NCI-H2029 (cell line): ENCODE results near the gene HOXB7.

Experiments used
- DNase-seq: peaks from one replicate; lab custom pipeline; 2025; lab: John Stamatoyannopoulos, UW

Gene HOXB7

DNA sequence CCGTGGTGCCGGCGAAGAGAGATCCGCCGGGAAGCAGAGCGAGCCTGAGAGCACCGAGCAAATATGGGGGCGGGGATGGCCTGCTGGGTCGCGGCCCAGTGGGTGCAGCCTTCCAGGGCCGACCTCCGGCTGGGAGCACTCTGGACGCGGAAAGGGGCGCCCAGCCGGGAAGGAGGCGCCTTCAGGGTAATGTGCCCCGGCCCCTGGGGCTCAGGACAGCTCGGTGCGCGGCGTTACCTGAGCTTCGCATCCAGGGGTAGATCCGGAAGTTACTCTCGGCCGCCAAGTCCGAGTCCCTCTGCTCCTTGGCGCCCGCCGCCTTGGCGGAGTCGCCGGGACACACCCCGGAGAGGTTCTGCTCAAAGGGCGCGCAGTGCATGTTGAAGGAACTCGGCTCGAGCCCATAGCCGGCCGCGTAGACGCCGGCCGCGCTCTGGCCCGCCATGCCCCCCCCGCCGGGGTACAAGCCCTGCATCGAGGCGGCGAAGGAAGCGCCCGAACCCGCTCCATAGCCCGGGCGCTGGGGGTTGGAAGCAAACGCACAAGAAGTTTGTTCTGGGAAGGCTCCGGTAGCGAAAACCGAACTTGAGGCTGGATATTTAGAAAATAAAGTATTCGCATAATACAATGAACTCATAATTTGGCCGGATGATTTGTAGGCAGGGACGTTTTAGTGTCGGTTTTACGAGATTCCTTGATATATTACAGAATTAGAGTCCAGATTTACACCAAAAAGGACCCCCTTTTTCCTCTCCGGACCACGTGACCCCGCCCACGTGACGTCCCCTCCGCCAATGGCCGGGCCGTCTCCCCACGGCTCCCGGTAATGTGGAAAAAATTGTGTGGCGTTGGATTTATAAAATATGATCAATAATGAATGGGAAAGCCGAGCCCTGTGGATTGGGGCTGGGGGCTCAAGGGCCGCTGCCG, at the start of gene HOXB7:
Gene HOXB7 (minus strand): TSS at position 736 of the 930 bp plus-strand sequence. CDS start 99 bp downstream, at position 637.
- peak; percentile 61 for DNase-seq

DNA sequence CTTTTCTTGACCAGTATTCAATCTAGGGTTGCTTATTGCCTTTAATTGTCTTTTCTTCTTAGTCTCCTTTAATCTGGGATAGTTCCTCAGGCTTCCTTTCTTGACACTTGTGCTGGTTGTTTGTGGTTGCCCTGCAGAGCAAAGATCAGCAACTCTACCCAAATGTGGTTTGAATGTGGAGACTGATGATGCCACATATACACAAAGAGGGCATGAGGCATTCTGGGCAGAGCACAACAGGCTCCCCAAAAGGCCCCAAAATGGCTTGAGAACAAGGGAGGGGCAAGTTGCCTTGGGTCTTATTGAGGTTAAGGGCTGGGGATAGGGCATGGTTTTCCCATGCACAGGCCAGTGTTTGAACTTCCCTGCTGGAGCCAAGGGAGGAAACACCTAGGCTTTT, 45.1 kb upstream of the HOXB7 start:
- DNase-seq = no peak

DNA sequence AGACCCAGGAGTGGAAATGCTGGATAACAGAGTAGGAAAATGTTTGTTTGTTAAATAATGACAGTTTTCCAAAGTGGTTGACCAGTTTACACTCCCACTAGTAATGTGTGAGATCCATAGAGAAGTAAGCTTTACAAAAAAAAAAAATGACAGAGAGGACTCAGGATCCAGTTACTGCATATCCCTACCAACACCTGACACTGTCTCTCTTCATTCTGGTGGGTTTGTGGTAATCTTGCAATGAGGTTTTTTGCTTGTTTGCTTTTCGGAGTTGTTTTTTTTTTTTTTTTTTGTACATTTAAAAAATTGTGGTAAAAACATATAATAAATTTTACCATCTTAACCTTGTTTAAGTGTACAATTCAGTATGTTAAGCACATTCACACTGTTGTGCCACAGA, 38.9 kb upstream of the HOXB7 start:
- DNase-seq = no peak

DNA sequence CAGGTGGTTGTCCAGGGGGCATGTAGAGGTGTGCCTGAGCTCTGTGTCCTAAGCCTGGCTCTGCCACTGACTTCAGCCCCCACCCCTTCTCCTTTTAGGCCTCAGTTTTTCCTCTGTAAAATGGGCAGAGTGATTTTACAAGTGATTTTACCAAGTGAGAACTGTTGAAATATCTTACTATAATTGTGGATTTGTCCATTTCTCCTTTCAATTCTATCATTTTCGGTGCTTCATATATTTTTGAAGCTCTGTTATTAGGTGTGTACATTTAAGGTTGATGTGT, 37.1 kb upstream of the HOXB7 start:
- no peak for DNase-seq

DNA sequence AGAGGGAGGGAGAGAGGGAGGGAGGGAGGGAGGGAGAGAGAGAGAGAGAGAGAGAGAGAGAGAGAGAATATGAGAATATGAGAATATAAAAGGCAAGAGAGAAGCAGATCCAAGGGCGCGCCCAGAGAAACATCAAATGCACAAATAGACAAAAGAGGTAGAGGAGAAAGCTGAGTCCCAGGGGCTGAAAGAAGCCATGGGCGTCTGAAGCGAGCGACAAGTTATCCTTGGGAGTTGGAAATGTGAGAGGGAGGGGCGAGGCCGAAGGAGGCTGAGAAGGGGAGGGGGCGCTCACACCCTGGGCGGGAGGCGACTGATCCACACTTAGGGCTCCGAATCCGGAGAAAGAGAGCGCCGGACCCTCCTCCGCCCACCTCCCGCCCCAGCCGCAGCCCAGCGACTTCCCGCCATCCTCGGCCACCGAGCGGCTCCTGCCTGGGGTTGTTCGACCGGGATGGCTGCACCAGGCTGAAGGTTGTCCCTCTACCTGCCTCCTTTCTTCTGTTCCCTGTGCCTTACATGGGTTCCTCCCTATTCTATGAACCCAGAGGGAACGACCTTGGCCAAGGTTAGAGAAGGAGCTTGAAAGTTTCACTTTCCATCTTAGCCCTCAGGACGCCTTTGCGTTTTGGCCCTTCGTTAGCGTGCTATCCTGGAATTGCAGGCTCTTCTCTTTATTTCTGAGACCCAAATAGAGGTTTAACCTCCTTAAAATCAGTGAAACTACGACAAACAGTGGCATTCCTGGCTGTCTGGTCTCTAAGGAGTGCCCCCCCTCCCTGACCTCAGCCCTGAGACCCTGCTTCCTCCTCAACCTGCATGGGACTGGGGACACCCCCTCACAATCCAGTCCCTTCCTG, 36.5 kb upstream of the HOXB7 start:
- DNase-seq = no peak

DNA sequence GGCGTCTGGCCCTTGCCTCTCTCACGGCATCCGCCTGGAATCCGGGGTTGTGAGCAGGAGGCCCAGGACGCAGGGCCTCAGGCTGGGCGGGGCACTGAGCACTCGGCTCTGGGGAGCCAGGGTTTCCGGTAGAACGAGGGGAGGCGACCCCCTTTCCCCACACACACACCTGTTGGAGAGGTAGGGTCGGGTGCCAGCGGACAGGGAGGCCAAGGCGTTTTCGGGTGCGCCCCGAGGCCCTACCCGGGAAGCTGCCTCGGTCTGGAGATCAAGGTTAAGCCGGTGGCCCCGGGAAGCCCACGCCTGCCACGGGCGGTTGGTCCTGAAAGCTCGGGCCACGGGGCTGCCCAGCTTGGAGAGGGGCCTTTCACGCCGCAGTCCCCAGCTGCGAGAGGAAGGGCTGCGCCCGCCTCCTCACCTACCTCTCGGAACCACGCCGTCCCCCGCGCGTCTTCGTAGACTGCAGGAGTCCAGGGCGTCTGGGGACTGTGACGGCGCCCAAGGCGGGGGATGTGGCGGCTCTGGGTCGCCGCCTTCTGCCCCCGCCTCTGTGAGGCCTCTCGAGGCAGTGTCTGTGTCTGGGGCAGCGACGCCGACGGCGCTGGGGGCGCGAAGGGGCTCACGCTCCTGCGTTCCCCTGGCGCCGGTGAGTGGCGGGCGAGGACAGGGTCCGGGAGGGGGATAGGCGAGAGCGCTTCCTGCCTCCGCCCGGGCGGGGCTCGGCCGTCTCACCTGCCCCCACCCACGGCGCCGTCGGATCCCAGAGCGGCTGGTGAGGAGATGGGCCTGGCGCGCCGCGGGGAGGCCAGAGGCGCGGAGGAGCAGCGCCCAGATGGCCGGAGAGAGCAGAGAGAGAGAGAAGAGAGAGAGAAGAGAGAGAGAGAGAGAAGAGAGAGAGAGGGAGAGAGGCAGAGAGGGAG, 35.6 kb upstream of the HOXB7 start:
- no peak for DNase-seq

DNA sequence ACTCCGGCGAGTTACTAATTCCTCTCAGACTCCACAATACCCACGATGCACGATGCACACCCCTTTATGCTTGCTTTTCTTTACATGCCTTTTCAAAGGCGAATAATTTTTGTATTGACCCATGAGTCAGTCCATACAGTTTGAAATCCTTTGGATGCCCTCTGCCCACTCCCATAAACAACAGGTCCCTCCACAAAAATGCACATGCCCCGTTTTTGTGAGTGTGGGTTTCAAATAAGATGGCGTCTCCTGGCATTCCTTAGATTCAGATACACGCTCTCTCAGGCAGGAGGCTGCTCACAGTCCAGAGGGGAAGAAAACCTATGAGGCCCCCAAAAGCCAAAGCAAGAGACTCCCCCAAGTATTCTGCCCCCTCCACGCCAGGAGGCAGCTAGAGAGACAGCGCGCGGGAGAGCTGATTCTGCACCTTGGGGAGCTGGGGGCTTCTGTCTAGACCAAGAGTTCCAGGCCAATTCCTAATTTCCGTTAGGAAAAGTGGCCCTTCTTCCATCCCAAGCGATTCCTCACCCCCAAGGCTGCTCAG, 34.9 kb upstream of the HOXB7 start:
- DNase-seq = no peak

DNA sequence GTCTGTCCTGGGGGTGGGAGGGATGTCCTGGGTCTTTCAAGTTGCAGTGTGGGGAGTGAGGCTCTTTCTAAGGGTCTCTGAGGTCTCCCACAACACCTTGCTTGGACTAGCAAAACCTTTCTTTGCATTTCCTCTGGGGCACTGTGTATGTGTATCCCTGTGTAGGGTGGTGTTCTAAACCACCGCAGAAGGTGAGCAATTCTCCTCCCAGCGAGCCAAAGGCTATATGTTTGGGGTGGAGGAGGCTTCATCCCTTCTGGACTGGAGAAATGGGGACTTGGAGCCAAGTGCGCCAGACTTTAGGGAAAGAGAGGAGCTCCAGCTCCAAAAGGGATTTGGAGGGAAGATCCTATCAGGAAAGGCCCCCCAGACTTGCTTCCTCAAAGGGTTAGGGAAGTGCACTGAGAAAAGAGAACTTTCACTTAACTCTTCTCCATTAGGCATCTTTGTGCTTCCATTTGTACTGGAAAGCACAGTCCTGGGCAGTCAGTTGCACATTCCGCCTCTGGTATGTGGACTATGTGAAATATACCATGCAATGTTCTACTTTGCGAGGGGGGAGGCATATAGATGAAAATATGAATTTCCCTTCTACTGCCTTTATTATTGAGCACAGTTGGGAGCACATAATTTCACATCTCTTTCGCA, 34.2 kb upstream of the HOXB7 start:
- no peak for DNase-seq

DNA sequence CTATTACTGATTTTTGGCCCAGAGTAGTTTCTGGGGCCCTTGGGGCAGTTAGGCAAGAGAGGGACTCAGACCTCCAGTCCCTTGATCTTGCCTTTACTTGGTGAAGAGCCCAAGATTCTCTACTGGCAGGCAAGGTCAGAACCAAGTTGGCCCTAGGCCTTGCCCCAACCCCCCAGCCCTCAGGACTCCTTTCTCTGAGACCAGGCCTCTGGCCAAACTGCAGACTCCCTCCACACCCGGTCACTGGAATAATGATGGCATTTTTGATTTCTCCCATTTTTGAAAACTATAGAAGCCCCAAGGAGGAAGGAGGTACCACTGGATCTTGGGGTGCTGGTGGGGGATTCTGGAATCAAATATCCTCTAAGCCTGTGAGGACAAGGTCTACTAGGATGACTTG, 33.3 kb upstream of the HOXB7 start:
- no peak for DNase-seq

DNA sequence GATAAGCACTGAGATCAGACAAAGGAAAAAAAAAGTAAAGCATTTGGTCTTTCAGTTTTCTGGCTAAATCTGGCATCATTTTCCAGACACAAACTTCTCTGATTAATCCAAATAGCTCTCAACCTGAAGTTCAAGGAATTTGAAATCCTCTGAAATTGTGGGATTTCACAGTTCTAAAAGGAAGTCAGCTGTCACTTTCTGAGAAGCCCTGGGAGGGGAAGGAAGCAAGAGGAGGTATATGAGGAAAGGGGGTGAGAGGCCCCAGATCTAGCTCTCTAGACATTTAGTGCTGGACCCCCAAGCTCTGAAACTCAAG, 32.8 kb upstream of the HOXB7 start:
- DNase-seq = no peak

DNA sequence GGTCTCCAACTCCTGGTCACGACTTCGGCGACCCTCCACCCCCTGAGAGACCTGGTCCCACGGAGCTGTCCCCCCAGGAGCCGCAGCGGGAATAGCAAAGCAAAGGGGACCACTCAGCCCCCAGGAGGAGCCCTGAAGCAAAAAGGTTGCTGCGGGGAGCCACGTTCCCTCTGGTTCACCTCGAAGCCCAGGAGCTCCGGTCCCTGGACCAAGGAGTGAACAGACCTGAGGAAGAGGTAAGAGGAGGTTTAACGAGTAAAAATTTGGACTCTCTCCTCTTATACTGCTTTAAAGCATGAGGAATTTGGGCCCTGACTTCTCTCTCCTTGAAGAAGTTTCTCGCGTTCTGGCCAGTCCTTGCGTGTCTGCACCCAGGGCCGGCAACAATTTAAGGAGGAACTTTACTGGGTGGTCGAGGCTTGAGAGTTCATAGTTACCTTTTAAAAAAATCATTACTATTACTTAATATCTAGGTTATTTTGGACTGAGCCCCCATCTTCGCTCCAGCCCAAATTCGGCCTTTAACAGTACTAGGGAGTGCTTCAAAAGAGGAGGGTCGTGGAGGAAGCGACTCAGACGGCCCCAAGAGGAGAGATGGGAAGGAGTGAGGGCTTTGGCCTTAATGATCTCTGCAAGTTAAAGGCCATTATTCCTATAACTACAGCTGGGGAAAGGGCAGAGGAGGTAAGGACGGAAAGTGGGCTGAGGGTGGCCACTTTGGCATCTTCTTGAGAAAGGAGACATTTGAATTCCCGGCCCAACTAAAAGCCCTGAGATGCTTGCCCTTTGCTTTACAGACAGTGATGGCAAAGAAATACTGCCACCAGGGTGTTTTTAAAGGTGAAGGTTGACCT, 32.3 kb upstream of the HOXB7 start:
- no peak for DNase-seq

DNA sequence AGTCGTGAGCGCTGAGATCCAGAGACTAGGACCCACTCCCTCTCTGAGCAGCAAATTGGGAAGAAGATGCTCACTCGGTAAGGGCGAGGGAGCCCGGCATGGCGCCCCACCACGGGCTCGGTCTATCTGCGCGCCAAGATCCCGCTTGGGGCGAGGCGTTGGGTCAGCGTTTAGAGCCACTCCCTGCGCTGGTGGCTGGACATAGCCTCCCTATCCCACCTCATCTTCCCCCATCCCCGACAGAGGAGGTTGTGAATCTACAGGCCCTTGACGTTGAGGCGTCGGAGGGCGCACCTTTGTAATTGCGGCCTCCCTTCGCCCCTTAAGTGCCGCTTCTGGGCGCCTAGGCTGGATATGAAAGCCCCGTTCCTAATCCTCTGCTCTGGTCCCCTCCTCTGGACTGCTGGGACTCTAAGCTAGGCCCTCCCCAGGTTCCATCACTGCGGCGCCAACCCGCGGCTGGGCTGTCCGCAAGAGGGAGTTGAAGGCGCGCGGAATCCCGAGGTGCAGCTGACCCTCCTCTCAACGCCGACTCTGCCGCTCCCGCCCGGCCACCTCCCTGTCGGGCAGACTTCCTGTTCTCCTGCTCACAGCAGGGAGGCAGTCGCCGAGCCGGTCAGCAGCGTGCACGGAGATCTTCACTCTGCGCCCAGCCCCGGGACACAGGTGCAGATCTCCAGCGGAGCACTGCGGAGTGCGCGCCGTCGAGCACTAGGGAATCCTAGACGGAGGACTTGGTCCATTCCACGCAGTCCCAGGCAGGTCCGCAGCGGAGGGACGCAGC, 31.4 kb upstream of the HOXB7 start:
- DNase-seq = peak; percentile 23

DNA sequence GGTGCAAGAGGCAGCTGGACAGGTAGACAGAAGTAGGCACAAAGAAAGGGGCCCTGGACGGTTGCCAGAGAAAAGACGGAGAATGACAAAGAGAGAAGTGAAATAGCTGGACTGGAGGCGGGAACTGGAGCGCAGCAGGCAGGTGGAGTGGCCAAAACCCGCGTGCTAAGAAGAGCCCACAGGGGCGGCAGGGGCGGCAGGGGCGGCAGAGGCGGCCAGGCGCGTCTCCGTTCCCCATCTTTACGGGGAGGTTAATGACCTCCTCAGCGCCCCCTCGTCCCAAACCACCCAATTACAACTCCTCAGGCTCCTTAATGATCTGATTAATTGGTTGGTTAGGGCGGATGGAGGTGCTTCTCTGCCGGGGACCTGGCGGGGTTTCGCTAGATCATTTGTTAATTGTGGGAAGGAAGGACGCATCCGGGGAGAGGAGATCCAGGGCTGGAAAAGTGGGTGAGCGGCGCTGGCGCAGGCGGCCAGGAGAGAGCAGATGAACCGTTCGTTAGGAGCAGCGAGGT, 30.8 kb upstream of the HOXB7 start:
- no peak for DNase-seq

DNA sequence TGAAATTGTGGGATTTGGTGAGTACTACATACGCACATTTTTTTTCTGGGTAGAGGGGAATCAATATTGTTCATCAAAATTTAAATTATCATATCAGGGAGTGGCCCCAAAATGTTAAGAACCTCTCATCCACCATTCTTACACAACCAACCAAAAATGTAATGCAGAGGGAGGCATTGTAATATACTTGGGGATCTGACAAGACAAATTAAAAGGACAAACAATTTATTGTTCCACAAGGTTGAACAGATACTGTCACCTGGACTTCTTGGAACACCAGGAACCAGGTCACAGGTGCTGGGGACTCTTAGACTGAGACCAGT, 30.0 kb upstream of the HOXB7 start:
- DNase-seq = no peak

DNA sequence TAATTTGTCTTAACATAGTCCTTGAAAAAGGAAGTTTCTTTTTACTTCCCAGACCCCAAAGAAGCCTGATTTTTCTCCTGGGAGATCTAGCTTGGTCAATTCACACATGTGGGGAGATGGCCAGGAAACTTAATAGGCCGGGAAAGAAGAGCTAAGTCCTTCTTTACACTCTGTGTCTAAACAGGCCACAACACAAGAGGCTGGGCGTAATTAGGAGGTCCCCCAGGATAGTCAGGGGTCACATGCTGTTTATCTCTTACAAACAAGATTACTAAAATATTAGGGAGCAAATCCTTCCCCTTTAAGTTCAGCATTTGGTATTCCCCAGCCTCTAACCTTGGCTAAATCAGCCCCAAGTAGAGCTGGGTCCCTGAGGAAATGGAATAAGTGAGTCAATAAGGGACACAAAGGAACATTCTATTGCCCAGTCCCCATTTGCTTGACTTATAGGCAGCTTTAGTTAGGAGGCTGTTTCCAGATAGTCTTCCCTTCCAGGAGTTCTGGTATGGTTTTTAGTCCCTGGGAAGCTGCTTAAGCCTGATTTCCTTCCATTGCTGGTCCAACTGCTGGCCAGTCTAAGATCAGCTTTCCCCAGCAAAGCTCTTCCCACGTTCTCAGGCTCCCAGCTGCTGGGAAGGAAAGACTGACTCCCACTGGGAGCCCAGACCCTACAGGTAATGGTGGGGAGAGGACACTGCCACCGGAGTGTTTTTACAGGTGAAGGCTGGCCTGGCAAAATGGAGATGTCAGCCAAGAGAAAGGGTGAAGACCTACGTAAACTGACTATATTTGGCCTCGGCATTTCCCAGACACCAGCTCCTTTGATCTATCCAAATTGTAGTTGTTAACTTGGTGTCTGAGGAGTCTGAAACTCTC, 29.4 kb upstream of the HOXB7 start:
- no peak for DNase-seq

DNA sequence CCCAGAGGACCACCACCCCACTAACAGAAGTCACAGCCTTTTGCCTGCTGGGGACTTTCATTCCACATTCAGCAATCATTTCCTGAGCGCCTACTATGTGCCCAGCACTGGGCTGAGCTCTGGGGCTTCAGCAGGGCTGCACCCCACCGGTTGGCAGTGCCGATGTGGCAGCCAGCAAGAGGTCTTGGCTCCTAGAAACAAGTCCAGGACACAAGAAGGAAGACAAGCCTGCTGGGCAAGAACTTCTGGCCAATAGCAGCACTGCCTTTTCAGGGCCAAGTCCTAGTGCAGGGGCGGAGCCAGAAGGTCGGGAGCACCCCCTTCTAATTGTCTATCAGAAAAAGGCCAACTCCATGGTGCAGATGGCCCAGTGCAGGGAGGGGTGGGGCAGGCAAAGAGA, 28.3 kb upstream of the HOXB7 start:
- no peak for DNase-seq

DNA sequence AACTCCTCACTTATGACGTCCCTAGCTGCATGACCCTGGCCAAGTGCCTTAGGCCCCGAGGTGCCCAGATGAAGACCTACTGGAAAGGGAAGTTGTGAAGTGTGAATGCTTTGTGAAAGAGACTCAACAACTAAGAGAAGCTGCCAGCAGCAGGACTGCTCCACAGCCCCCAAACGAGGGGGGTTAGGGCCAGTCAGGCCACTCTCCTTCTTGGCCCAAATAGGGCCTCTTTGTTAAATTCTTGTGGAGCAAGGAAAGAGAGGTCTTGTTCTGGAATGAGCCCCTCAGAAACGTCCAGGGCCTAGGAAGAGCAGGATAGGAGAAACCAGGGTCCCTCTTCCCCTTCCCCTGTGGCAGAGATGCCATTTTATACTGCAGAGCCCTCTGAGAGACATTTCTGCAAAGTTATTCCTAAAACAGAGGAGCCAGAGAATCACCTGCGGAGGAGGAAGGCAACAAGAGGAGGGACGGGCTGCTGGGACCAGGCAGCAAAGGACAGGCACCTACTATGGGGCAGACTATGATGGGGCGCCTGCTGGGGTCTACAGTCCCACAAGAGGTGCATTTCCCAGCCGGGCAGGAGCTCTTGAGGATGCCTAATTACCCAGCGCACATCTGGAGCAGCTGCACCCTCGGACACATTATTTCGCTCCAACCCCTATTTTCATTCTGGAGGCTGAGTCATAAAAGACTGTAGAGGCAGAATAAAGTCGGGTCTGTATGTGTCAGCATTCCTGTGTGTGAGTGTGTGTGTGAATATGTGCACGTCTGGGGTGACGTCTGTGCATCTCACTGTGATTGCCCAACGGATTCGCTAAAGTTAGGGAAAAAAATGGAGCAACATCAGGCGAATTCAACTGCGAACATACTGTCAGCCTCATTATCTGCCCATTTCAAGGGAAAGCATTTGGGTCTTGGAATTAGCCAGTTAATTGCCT, 26.8 kb upstream of the HOXB7 start:
- DNase-seq = no peak
